K562 (cell line): ENCODE results near the gene UNC119B. TPM values are rescaled to one million over a fixed set of nuclear protein-coding genes. Genes with fewer than 3 reads are reported as not detected.

Experiments
- ATAC-seq: fragments of 200-7000 bp; cut with Tn5 transposase; 3 replicates; pipeline ENCODE4 v1.9.1; 2020; ENCODE audit warnings: moderate library complexity
- BruUV-seq: library from RNA; stranded (reverse); fragments of 400-500 nt; replicated peaks from 2 replicates; lab custom pipeline; 2021; lab: Mats Ljungman, UMichigan
- CTCF ChIA-PET: fragments of 300-600 bp; formaldehyde crosslinking; extraction: SDS; loops from one replicate; lab custom pipeline; 2021; ENCODE audit warnings: low intra/inter-chr PET ratio; lab: Yijun Ruan, JAX
- POLR2A ChIA-PET: fragments of 300-600, 350-650 bp; sonication (Branson Sonifier 250); formaldehyde crosslinking; extraction: SDS; loops from one replicate; lab custom pipeline; 2021; ENCODE audit warnings: antibody characterized with exemption, inconsistent platforms; lab: Yijun Ruan, JAX
- DNase-seq, 4 experiments: peaks; one replicate each; pipeline versions ENCODE4 v3.0.0 to v3.0.0-alpha.2; 2011 to 2018; ENCODE audit warnings: low spot score in 3 of 4, mixed read lengths in 3 of 4; ENCODE audit errors: extremely low read depth in 1 of 4
- FAIRE-seq: peaks from 2 replicates; lab custom pipeline; 2011; peaks lifted over from hg19 to GRCh38; lab: Jason Lieb, UNC
- H2AFZ ChIP-seq: 2 replicates; pipeline ENCODE4 v1.6.0; 2011; ENCODE audit warnings: low read depth, low read length, control low read depth, inconsistent platforms
- H3K27ac ChIP-seq: fragments of 200-600 bp; 3 replicates; pipeline ENCODE4 v1.8.0; 2011; ENCODE audit warnings: low read depth, mild to moderate bottlenecking, control low read depth, inconsistent platforms, low read length, moderate library complexity, mixed read lengths; ENCODE audit errors: extremely low read depth
- H3K27me3 ChIP-seq, 2 experiments: fragments of 300-600 bp in 1 of 2; 2 replicates in 1 of 2; 3 replicates in 1 of 2; pipeline versions ENCODE4 v1.6.0 to v1.8.0; 2011; ENCODE audit warnings: inconsistent platforms in 2 of 2, low read length in 2 of 2, mild to moderate bottlenecking in 1 of 2, mixed read lengths in 1 of 2, moderate library complexity in 1 of 2; ENCODE audit not compliant: control insufficient read depth in 2 of 2, insufficient read depth in 2 of 2
- H3K36me3 ChIP-seq: fragments of 300-600 bp; 3 replicates; pipeline ENCODE4 v1.8.0; 2011; ENCODE audit warnings: mild to moderate bottlenecking, low read length, inconsistent platforms; ENCODE audit not compliant: control insufficient read depth, insufficient read depth
- H3K4me1 ChIP-seq, 2 experiments: fragments of 200-600 bp in 1 of 2; replicated peaks in 1 of 2; 2 replicates in 1 of 2; 3 replicates in 1 of 2; pipeline versions ENCODE4 v1.5.1 to v1.8.0; 2011; ENCODE audit warnings: inconsistent platforms in 2 of 2, low read length in 2 of 2, mild to moderate bottlenecking in 1 of 2, mixed read lengths in 1 of 2, moderate library complexity in 1 of 2; ENCODE audit not compliant: control insufficient read depth in 2 of 2, insufficient read depth in 2 of 2
- H3K4me2 ChIP-seq: 2 replicates; pipeline ENCODE4 v1.6.1; 2011; ENCODE audit warnings: low read length, control low read depth, inconsistent platforms, mixed read lengths; ENCODE audit not compliant: insufficient read depth
- H3K4me3 ChIP-seq: fragments of 200-600 bp; sonication (generic), shearing (Covaris generic); 2 replicates; pipeline ENCODE4 v1.5.1; 2016; ENCODE audit warnings: control low read depth, inconsistent platforms
- H3K79me2 ChIP-seq: fragments of 200-600 bp; 3 replicates; pipeline ENCODE4 v1.8.0; 2011; ENCODE audit warnings: low read length, inconsistent platforms; ENCODE audit not compliant: control insufficient read depth, insufficient read depth
- H3K9ac ChIP-seq, 2 experiments: 2 replicates each; pipeline versions ENCODE4 v1.6.0 to v1.6.1; 2011; ENCODE audit warnings: low read depth in 2 of 2, low read length in 2 of 2, control low read depth in 1 of 2, inconsistent platforms in 1 of 2, mild to moderate bottlenecking in 1 of 2, mixed read lengths in 1 of 2; ENCODE audit not compliant: insufficient read depth in 1 of 2
- H3K9me1 ChIP-seq: one replicate; pipeline ENCODE4 v1.6.0; 2011; ENCODE audit warnings: inconsistent platforms, mild to moderate bottlenecking, low read length, moderate library complexity; ENCODE audit not compliant: control insufficient read depth, insufficient read depth
- H3K9me3 ChIP-seq: replicated peaks from 2 replicates; pipeline ENCODE4 v1.5.1; 2011; ENCODE audit warnings: low read depth, low read length, inconsistent platforms; ENCODE audit not compliant: control insufficient read depth, insufficient read depth
- H4K20me1 ChIP-seq: replicated peaks from 2 replicates; pipeline ENCODE4 v1.6.1; 2011; ENCODE audit warnings: low read length, inconsistent platforms, mixed read lengths; ENCODE audit not compliant: control insufficient read depth, insufficient read depth
- CEBPB ChIP-seq: fragments of 450-650 bp; IDR thresholded peaks from 2 replicates; pipeline ENCODE4 v1.6.1; 2016; ENCODE audit warnings: missing genetic modification characterization, missing compliant biosample characterization
- CEBPG ChIP-seq, 3 experiments: fragments of 200-800 bp in 1 of 3; sonication (Bioruptor generic) in 1 of 3; sonication (generic) in 1 of 3; formaldehyde crosslinking in 1 of 3; IDR thresholded peaks in 2 of 3; conservative IDR thresholded peaks in 1 of 3; 2 replicates each; pipeline versions ENCODE4 v1.6.1 to v1.8.0; 2016 to 2022; ENCODE audit warnings: missing compliant biosample characterization in 2 of 3, missing genetic modification characterization in 2 of 3, mild to moderate bottlenecking in 1 of 3, missing genetic modification reagents in 1 of 3
- MXI1 ChIP-seq: IDR thresholded peaks from 2 replicates; pipeline ENCODE4 v1.6.1; 2011; ENCODE audit warnings: low read depth, mild to moderate bottlenecking, improper control_type of control experiment, low read length
- SMARCA5 ChIP-seq: fragments of 450-650 bp; IDR thresholded peaks from 2 replicates; pipeline ENCODE4 v1.6.1; 2016
- ZNF699 ChIP-seq: fragments of 250-450 bp; sonication (Bioruptor Pico); IDR thresholded peaks from 2 replicates; pipeline ENCODE4 v1.8.0; 2021; ENCODE audit warnings: mild to moderate bottlenecking, moderate library complexity; ENCODE audit not compliant: insufficient replicate concordance
- WGBS: fragments of 100-300 bp; shearing (Covaris generic); methylation state at CpG from one replicate; pipeline ENCODE4 v1.1.6; 2016; ENCODE audit warnings: low coverage, mixed read lengths; ENCODE audit not compliant: insufficient coverage; ENCODE audit errors: missing lambda C conversion rate; 5-methylcytosine and 5-hydroxymethylcytosine counted together
- in situ Hi-C: fragments of 300-500 bp; cut with MboI; formaldehyde crosslinking; loops from 4 replicates; pipeline ENCODE4 v1.15.0; 2018; ENCODE audit warnings: inconsistent platforms, mixed read lengths
- intact Hi-C: fragments of 100-400 bp; cut with micrococcal nuclease; formaldehyde crosslinking; loops from 2 replicates; pipeline ENCODE4 v1.14.2; 2022
- polyA plus RNA-seq, 8 experiments: library from polyadenylated mRNA; depleted of rRNA in 4 of 8; stranded (reverse) in 5 of 8; unstranded in 3 of 8; fragments of >200 nt; fragmentation: Nextera tagmentation in 2 of 8; fragmentation: Illumina TruSeq in 1 of 8; extraction: Ambion mirVana in 2 of 8; extraction: Trizol in 1 of 8; gene quantifications; 2 replicates each; pipeline versions ENCODE4 v1.2.1 to v1.2.3, GENCODE V29; 2011 to 2014; ENCODE audit warnings: inconsistent platforms in 1 of 8, missing spikeins in 1 of 8
- total RNA-seq, 7 experiments: library from RNA; depleted of rRNA in 6 of 7; stranded (reverse); fragments of >200 nt in 6 of 7; fragmentation: Illumina TruSeq in 2 of 7; extraction: Trizol in 2 of 7; gene quantifications; 2 replicates each; pipeline versions ENCODE4 v1.2.1 to v1.2.3, GENCODE V29; 2011 to 2021; ENCODE audit warnings: low replicate concordance in 1 of 7
- TF ChIP-seq, protein P1 (sequence below): fragments of 450-650 bp; conservative IDR thresholded peaks from 2 replicates; pipeline ENCODE4 v1.6.1; 2016; ENCODE audit warnings: missing genetic modification characterization, low read depth, mild to moderate bottlenecking, missing compliant biosample characterization, moderate library complexity

UNC119B gene
- total and polyA plus RNA-seq, 9 of the 15 experiments (the other 6 are each of a cell fraction or from before 2014, with no cell fraction given): 4.0 to 34.5 (median 15.1) TPM

DNA sequence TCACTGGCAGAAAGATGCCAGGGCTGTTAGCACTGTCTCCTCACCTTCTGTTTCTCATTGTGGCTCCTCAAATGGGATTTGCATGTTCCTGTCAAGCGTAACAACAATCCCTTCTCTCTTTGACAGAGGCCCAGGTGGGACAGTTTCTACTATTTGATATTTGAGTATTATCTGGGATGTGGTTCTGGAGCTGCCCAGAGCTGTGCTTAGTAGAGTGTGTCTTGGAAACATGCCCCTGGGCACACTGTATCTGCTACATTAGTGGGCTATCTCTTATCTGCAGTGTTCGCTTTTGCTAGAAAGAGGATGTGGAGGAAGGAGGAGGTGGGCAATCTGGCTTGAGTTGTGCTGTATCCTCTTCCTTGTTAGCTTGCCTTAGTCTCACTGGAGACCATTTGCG lies 11.6 kb downstream of the UNC119B start (continued):
- TF ChIP-seq, protein P1, sequence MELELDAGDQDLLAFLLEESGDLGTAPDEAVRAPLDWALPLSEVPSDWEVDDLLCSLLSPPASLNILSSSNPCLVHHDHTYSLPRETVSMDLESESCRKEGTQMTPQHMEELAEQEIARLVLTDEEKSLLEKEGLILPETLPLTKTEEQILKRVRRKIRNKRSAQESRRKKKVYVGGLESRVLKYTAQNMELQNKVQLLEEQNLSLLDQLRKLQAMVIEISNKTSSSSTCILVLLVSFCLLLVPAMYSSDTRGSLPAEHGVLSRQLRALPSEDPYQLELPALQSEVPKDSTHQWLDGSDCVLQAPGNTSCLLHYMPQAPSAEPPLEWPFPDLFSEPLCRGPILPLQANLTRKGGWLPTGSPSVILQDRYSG (tag): no peak
- no peak for TF ChIP-seq ZNF699 (CRISPR knock-in tag)
- TF ChIP-seq SMARCA5: no peak
- TF ChIP-seq, all 486 proteins: peak for 0

DNA sequence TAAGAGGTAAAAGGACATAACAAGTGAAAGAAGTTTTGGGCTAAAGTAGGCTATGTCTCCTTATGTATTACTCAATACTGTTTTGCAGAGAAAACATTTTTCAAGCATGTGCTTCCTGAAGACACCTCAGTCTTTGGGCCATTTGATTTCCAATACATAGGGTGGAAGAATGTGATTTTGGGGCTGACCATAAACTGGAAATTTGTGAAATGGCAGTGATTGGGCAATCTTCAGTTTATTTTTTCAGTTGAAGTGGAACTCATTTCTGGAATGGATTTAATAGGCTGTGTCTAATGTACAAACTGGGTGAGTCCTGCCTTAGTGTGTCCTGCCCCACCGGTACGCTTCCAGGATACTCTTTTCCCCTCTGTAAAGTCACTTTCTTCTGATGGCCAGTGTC lies 12.5 kb downstream of the UNC119B start:
- intact Hi-C loops: no loop called here
- POLR2A ChIA-PET: no interaction called here
- FAIRE-seq: no peak

More for the DNA sequence above, 12.5 kb downstream of the UNC119B start:
- peaks cover 42 to 44% of the 10 kb centered on the region in 2 experiments for H3K4me1 ChIP-seq
- in situ Hi-C loops: no loop called here
- BruUV-seq: no TSS peak
- no peak overlapping the region for H3K4me2 ChIP-seq
- ATAC-seq (no peak), DNase-seq (no peak)
- H4K20me1 ChIP-seq: peaks cover 8% of the 10 kb centered on the region; the same call in 1 of the 2 replicates
- H3K4me3 ChIP-seq: no peak overlapping the region
- no peak overlapping the region for H3K27ac ChIP-seq
- WGBS: 96% methylated on average over 2 of the region's 2 CpGs
- H3K9ac ChIP-seq: no peak overlapping the region
- no peaks in the 10 kb centered on the region for H3K9me3 ChIP-seq
- no peak overlapping the region for H2AFZ ChIP-seq
- no peaks in the 10 kb centered on the region for H3K9me1 ChIP-seq
- peaks cover 14% of the 10 kb centered on the region for H3K79me2 ChIP-seq
- CTCF ChIA-PET: no interaction called here
- no peaks in the 10 kb centered on the region for H3K27me3 ChIP-seq
- TF ChIP-seq CEBPB: peak; percentile 52; the same call in 1 of the 2 replicates
- TF ChIP-seq MXI1: no peak
- no peak for TF ChIP-seq CEBPG (CRISPR knock-in tag; IDR thresholded peaks at IDR 0.05)
- peak; percentile 42 to 68 for TF ChIP-seq CEBPG (tag; conservative IDR thresholded peaks at IDR 0.05 in 1 of 2, IDR thresholded peaks at IDR 0.05 in 1 of 2)
- H3K36me3 ChIP-seq: peaks cover 68% of the 10 kb centered on the region
